Activated CD4-positive, alpha-beta T cell treated with anti-CD3 and anti-CD28 coated beads for 4 hours (primary cell): ENCODE data around the gene GRID2IP.

ENCODE experiments used
- DNase-seq, 2 donors: peaks; one replicate each; pipeline ENCODE4 v3.0.0-alpha.2; 2020

Gene GRID2IP

GRCh38 chr7:6559896-6560295 is 8.6 kb upstream of the GRID2IP start:
- no peak for DNase-seq

- DNase-seq: no peak
These were observed 7.6 kb upstream of the GRID2IP start for GRCh38 chr7:6558837-6559236.

- DNase-seq: no peak
These were observed 4.9 kb upstream of the GRID2IP start for GRCh38 chr7:6556196-6556595.

GRCh38 chr7:6554848-6555247 is 3.6 kb upstream of the GRID2IP start:
- no peak for DNase-seq

- DNase-seq: no peak
These were observed 2.3 kb upstream of the GRID2IP start for GRCh38 chr7:6553448-6554044.

DNA sequence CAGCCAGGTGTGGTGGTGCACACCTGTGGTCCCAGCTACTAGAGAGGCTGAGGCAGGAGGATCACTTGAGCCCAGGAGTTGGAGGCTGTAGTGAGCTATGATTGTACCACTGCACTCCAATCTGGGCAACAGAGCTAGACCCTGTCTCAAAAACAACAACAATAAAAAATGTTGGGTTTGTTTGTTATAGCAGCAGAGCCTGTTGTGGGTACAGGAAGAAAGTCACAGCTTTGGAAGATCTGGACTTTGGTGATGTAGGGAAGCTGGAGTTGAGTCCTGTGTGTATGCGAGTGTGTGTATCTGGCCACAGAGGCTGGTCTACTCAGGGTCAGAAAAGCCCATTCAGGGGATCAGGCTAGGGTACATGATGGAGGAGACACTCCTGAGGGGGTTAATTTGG is 3.9 kb downstream of the GRID2IP start:
- DNase-seq: no peak

- no peak for DNase-seq
These were observed 4.6 kb downstream of the GRID2IP start for GRCh38 chr7:6546498-6547251.

GRCh38 chr7:6545398-6546126 is 5.7 kb downstream of the GRID2IP start:
- DNase-seq: no peak

DNA sequence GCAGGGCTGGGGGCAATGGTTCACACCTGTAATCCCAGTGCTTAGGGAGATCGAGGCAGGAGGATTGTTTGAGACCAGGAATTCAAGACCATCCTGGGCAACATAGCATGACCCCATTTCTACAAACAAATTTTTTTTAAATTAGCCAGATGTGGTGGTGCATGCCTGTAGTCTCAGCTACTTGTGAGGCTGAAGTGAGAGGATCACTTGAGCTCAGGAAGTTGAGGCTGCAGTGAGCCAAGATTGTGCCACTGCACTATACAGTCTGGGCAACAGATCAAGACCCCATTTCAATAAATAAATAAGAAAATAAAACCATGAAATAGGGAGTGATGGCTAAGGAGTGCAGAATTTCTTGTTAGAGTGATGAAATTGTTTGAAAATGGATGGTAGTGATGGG is 8.9 kb downstream of the GRID2IP start:
- no peak for DNase-seq

DNA sequence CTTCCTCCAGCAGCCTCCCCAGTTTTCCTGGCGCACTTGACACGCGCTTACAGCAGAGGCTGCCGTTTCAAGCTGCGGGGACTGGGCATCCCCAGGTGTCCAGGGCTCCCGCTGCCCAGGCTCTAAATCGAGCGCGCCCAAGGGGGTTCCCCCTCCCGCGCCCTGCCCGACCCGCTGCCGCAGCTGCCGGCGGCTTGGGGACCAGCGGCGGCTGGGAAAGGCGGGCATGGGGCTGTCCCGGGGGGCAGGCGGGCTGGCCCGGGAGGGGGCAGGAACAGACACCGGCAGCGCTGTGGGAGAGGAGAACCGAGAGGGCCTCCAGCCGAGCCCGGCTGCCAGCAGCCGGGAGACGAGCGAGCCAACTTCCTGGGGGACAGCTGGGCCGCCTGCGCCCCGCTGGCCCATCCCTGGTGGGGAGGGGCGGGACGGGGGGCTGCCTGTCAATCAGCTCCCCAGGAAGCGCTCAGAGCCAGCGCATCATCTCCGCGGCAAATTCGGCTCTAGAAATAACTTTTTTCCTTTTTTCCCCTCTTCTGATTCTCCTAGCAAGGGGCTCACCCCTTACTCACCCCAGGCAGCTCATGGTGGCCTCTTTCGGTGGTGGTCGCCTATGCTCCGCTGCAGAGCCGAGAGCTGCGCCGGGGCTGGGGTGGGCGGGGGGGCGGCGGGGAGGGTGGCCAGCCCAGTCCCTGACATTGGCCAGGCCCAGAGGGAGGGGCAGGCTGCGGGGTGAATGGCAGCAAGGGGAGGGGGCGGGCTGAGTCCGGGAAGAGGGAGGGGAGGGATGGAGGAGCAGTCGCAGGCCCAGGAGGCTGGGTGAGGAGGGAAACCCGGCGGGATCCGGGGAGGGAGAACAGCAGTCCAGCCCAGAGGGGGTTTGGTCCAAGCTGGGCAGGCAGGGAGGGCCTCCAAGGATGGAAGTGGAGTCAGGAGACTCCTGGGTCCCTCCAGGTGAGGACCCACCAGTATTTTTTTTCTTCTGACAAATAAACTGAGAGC is 14.7 kb downstream of the GRID2IP start:
- DNase-seq: no peak

DNA sequence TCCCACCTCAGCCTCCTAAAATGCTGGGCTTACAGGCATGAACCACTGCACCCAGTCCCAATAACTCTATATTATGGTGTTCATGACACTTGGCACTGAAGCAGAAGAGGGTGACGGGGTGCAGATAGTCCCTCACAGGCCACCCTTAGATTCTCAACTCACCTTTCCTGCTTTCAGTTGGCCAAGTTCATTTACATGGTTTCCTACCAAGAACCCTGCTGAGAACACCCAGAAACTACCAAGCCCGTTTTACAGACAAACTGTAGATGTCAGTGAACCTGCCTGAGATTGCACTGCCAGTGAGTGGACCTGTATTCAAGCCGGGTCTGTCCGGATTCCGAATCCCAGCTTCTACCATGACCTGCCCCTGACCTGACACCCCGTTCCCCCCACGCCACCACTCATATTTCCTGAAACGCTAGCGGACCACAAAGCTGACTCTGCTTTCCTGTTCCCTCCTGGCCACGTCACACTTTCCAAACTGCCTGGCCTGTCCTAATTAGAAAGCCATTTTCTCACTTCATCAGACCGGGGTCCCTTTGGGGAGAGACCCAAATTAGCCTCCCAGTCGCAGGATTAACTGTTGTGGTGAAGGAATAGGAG is 17.3 kb downstream of the GRID2IP start:
- DNase-seq: peak in 1 of 2 donors; percentile 15

DNA sequence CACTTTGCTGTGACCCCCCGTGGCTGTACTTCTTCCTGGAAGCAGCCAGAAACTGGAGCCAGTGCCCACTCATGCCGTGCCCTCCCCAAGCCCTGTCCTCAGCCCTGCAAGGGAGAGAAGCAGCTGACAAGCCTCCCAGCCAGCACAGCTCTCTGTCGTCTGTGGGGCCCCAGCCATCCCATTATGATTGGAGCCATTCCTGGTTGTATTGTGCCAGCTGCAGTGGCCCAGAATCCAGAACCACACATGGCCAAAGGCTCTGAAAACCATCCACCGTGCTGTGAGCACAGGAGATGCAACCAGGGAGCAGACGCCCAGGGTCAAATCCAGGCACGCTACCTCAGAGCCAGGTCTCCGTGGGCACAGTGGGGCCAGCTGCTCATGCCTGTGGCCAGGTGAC is 18.7 kb downstream of the GRID2IP start:
- no peak for DNase-seq

DNA sequence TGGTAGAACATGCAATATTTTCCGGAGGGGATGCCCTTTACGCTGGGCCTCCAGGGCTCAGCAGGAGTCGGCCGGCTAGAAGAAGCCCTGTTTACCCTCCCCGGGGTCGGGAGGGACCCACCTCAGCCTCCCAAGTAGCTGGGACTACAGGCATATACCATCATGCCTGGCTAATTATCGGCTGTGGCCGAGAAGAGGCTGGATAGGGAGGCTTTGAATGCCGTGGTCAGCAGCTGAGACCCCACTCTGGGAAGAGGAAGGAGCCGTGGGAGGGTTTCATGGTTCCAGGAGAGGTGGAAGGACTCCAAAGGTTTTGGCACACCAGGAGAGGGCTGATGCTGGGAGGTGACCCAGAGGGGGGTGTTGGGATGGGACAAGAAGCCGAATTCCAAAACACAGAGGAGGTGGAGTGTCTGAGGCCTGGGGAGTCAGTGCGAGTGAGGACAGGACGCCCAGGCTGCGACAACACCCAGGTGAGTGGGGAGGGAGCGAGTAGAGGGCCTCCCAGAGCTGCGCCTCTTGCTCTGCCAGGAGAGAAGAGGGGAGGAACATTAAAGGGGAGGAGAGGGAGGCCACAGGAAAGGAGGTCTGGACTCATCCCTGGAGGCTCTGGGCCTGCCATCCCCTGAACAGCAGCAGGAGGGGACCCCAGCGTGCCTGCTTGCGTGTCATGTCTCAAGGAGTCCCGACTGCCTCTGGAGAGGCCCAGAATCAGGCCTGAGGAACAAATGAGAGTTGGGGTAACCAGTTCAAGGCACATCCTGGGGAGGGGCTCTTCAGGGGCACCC is 19.6 kb downstream of the GRID2IP start:
- no peak for DNase-seq

DNA sequence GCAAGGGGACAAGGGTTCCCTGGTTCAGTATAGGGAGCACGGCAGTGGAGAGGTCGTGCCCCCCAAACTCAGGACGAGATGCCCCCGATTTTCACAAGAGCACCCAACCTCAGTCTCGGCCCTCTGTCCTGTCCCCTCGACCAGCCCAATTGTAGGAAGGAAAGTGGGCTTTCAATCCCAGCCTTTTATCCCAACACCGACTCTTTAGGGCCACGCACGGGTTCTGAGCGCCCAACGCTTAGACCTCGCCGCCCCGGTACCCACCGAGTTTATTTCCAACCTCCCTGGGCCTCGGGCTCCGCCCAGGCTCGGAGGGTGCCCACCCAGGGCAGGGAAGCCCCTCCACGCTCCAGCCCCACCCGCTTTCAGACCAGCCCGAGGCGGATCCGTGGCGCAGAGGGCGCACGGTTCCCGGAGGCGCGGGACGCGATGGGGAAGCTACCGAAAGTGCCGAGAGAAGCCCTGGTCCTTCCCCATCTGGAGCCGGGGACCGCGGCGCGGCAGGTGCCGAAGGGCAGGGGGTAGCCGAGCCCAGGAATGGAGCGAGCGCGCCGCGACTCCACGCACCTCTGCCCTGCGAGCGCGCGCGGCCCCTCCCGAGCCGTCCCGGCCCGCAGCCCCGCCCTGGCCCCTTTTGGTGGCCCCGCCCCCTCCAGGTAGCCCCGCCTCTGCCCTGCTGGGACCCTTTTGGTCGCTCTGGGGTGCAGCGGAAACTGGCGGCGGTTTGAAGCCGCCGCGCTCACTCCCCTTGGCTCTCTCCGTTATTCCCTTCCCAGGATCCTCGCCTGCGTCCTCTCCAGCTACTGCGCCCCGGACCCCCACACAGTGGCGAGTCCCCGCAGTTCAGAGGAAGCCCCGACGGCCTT is 20.4 kb downstream of the GRID2IP start:
- peak; percentile 47 to 56 for DNase-seq

GRCh38 chr7:6529643-6530042 is 21.6 kb downstream of the GRID2IP start:
- DNase-seq: no peak

- no peak for DNase-seq
These were observed 22.7 kb downstream of the GRID2IP start for GRCh38 chr7:6528401-6529130.

DNA sequence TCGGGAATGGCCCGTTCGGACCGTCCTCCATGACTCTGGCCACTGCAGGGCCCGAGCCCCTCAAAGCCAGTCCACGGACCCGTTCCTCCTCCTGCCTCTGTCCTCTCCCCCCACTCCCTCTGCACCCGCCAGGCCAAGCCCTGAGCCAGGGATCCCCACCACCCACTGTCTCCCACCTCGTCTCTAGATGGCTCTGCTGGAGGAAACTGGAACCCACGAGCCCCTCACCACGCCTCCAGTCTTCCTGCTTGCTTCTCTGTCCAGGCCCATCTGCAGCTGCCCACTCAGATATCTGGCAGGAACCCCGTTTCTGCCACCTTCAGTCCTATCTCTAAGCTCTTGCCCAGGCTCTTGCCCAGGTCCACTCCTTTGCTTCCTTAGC is 24.3 kb downstream of the GRID2IP start:
- no peak for DNase-seq

- no peak for DNase-seq
These were observed 30.9 kb downstream of the GRID2IP start for GRCh38 chr7:6520163-6520981.
